Measurements from ENCODE around the gene ANKUB1.

The ANKUB1 gene

DNA sequence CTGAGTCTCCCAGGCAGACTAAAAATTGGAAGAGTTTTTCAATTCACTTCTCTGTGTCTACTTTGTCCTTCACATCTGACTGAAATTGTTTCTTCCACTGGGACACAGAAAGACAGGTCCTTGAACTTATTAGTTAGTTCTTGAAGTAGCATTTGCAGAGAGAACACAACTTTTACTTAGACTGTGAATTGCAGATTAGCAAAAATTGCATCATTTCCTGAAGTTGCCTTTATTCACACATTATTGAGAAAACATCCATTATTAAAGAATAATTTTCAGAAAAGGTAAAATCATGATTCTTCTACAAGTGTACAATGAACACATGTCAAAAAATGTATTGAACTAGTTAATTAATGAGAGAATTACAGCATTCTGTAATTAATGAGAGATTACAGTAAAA is 38.6 kb downstream of the ANKUB1 start:
- DNase-seq = no peak

DNA sequence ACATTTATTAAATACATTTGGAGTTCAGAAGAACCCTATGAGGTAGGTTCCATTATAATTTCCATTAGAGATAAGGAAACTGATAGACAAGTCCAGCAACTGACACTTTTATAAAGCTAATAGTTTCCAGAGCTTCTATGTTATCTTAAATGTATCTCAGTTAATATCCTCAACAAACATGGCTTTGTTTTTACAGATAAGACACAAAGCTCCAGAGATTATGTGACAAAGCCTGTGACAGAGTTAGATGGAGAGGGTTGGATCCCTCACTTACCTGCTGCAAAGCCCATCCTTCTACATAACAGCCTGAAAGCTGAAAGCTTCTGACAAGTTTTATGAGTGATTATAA is 39.6 kb downstream of the ANKUB1 start:
- DNase-seq = no peak

DNA sequence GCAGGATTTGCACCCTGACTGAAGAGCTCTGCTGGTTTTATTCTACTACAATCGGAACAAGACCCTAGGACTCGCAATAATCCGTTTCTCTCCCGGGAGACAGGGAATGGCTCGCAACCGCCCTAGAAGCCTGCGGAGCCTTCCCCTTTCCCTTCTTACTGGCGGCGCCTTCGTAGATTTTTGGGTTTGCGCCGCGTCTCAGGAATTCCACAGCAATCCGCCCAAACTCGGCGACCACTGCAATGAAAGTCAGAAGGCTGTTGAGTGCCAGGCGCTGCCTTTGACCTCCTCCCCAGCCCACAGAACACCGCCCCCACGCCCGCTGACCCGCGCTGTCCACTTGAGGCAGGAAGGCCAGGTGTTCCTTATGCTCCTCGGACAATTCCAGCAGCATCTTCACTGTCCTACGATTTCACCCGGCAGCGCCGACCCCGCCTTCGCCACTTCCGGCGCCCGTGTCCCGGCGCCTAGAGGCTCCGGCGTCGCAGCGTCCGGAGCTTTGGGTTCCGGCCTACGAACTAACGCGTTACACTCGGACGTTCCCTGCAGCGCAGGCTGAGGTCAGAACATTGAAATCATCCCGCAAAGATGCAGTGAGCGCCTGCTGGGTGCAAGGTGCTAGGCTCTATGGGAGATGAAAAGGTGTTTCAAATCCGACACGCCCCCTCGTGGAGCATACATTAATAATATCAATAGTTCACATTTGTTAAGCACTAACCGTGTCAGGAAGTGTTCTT is 40.1 kb downstream of the ANKUB1 start, which contains the start of gene COMMD2:
TSS of gene COMMD2 (minus strand) at position 439 of the 737 bp plus-strand sequence. CDS start at position 394, 45 bp downstream.
- peak; percentile 54 for DNase-seq

DNA sequence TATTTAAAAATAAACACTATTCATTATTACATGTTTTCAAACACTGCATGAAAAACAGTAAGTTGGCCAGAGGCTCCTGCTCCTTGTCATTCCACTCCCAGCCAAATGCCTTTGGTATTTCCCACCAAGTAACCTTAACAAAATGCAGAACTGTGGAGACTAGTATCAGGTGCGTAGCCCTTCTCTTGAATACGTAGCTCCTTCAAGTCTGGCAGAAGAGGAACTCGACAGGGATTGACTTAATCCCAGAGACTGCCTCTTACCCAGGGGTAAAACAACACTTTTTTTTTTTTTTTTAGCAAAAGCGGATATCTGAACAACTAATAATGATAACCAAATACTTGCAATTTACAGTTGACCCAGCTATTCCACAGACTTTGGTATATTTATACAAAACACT is 40.8 kb downstream of the ANKUB1 start:
- DNase-seq = no peak

DNA sequence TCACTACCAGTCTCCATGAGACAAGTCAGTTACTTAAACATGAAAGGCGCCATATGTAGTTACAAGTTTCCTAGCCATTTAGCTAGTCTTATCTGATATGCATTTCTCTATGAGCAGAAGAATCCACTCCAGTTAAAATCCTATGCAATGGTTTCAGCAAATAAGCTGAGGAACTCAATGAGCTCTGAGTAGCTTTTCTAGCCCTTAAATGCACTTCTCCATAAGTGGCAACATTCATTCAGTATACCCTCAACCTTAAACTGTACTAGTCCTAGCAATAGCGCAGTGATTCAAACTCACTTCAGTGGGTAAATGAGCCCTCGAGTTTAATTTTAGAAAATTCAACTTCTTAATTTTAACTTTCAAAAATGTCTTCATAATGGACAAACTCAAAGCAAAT is 47.7 kb downstream of the ANKUB1 start:
- DNase-seq = no peak

DNA sequence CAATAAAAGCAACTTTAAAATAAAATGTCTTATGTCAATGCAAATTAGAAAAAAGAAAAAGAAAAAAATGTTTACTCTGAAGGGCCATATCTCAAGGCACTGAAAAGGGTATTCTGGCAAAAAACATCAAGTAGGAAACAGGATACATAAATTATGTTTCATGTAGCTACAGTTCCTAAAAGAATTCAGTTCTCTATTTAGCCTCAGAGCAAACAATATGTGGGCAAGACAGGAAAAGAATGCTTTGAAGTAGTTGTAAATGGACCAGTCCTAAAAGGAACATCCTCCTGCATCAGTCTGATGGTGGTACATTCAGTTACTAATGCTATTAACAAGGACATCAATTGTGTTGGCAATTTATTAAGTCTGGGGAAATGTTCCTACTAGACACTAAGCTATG is 48.2 kb downstream of the ANKUB1 start:
- DNase-seq = no peak

DNA sequence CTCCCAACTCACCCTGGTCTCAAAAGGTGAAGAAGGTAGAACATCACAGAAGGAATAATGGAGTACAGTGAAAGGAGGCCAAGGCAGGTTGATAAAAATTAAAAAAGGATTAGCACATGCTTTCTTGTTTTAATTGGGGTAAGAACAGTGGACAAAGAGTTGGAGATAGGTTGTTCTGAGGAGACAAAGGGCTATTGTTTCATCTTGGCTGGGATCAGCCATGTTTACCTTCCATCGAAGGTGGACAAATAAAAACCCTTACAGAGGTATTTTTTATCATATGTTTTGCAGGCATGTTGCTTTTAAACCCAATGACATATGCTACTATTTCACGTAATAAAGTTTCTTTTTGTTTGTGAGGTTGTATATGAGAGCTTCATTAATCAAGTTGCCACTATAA is 53.0 kb downstream of the ANKUB1 start:
- DNase-seq = no peak

DNA sequence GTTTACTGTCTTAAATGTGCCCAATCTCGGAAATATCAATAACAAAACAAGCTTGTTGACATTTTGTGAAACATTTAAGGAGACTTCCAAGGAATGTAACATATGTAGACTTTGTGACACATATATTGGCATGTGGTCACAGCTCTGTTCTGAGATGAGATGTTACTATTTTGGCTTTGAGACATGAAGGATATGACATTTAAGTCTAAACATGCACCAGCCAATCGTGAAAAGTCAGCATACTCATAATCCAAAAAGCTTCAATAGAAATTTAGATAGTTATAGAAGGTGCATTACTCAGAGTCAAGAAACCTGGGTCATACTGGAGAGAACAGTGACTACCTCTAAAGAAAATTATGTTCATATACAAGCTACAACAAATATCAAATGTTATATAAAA is 53.5 kb downstream of the ANKUB1 start:
- DNase-seq = no peak

DNA sequence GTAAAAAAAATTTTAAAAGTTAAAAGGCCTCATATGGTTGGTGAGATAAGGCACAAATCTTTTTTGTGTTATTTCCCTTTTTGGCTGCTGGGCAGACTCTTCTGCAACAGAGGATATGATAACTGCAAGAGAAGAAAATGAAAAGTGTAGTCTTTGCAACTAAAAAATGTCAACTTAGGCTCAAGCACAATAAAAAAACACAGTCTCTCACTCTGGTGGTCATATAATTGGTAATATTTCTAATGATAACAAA is 55.5 kb downstream of the ANKUB1 start:
- no peak for DNase-seq

DNA sequence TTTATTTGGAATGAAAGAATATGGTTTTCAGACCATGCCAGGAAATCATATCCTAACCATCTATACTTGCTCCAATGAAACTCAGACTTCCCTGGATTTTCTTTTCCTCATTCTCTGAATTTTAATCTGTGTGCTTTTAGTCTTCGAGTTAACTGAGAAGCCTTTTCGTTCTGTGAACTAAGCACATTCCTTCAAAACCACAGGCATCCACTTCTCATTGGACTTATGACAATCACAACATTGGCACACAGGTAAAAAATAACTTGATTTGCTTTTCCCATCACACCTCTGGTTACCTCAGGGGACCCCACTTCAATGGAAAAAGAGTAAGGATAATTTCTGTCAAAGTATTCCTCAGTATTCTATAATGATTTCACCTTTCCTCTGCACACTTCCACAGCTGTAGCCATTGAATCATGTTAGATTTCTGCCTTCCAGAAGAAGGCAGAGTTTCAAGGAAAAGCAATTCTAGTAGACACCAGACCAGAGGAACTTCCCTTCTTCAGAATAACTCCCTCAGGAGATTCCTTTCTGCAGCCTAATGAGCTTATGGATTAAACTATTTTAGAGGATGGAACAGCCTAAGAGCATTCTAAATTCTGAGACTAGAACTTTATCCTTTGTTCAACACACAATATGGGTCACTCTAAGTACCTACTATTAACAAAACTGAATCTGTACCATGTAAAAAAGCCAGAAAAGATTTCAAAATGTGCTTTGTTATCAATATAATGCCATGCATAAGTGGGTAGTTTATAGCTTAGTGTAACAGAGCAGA is 56.0 kb downstream of the ANKUB1 start:
- DNase-seq = no peak

DNA sequence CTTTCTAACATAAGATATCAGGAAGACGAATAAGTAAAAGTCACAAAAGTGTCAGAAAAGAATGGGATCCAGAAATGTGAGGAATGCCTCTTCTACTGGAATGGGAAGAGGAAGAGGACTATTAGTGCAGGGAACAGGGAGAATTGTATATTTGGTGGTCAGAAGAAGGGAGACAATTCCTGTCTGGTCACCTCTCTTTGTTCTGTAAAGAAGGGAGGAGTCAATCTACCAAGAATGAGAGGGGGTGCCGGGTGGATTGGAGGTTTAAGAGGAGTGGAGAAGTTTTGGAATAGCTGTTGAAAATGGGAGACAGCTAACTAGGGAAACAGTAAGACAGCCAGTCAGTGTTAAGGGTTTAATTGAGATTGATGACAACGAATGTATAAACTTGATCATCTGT is 60.1 kb downstream of the ANKUB1 start:
- DNase-seq = no peak

DNA sequence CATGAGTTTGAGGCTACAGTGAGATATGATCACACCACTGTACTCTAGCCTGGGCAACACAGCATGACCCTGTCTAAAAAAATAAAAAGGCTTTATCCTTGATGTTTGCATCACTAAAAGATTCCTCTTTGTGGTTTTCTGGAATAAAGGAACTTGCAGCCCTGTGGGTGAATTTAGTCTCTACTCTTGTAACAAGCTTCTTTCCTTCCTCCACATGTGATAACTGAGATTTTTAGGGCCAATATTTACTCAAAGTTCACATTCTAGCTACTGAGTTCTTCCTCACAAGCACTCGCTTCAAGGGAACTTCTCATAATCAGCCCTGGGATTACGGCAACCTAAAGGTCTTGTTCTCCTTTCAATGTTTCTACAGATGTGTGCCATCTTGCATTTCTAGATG is 64.7 kb downstream of the ANKUB1 start:
- DNase-seq = no peak

DNA sequence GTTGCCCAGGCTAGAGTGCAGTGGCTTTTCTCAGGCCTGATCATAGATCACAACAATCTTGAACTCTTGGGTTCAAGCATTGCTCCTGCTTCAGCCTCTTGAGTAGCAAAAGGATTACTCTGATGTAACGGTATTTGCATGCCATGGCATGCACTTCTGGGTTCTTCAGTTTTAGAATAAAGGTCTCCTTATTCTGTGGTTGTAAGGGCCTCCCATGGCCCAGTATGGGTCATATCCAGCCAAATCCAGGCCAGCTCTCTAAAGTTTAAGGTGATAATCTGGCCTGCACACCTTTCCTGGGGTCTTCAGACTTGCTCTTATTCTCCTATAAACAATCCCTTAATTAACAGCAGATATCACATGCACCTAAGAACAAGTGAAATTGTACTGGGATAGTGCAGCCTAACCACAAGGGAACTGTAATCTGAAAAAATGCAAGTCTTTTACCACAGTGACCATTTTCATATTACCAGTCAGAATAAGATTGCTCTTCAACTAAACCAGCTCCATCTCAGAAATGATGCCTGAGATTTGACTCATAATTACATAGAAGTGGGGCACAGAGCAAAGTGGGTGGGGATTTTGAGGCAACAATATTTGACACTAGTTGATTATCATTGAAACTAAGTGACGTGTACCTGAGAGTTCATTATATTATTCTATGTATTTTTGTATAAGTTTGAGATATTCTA is 65.5 kb downstream of the ANKUB1 start:
- no peak for DNase-seq

DNA sequence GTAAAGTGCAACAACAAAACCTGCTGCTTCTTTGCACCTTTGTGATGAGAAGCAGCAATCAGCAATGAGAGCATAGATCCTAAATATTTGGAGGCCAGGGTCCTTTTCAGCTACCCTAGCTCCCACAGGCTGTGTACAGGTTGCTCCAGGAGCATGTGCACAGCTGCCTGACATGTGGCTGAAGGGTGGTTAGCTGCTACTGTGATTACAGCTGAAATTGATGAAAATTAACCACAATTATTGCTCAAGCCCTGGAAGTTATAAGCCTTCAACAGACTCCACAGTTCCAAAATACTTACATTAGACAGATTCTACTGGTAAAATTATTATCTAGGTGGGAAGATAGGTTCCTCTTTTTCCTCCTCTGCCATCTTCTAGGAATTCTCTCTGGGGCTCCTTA is 68.6 kb downstream of the ANKUB1 start:
- no peak for DNase-seq

DNA sequence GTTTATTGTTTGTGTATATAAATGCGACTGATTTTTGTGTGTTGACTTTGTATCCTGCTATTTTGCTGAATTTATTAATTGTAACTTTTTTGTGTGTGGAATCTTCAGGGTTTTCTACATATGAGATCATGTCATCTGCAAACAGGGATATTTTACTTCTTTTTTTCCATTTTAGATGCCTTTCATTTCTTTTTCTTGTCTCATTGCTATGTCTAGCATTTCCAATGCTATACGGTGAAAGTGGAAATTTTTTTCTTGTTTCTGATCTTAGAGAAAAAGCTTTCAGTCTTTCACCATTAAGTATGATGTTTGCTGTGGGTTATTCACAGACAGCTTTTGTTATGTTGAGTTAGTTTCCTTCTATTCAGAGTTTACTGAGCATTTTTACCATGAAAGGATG is 71.4 kb downstream of the ANKUB1 start:
- no peak for DNase-seq

DNA sequence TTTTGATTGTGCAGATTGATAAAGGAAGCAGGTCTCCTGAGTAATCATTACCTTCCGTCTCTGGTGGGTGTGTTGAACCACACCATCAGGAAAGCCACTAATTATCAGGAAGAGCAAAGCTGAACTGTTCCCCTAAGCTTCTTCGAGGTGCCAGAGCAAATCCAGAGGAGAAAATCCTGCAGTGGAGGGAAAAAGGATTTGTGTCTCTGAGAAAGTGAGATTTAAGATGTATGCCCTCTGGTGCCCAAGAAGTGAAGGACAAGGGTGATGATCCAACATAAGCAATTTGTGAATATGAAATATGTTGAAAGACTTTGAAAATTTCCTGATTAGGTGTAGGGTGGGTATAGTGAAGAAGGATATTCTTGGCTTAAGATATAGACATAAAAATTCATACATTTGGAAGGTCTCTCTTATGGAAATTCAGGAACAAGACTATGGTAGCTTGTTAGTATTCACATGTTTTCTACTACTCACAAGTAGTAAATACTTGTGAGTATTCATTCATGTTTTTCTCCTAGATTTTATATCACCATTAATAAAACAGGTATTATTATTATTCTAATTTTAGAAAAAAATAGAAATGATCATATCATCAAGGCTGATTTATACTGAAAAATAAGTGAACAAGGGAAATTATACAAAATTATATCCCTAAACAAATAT is 74.8 kb downstream of the ANKUB1 start:
- DNase-seq = peak; percentile 2

DNA sequence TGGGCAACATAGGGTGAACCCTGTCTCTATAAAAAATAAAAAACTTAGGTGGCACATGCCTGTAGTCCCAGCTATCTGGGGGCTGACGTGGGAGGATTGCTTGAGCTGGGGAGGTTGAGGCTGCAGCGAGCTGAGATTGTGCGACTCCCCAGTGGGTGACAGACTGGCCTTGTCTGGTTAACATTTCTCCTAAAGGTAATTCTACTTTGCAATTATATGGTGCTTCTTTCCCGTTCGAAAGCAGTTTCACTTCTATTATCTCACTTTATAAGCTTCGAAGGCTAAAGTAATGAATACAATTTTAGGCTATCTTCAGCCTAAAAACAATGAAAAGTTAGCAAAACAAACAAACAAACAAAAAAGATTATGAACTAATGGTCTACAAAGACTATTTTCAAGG is 75.4 kb downstream of the ANKUB1 start:
- no peak for DNase-seq

DNA sequence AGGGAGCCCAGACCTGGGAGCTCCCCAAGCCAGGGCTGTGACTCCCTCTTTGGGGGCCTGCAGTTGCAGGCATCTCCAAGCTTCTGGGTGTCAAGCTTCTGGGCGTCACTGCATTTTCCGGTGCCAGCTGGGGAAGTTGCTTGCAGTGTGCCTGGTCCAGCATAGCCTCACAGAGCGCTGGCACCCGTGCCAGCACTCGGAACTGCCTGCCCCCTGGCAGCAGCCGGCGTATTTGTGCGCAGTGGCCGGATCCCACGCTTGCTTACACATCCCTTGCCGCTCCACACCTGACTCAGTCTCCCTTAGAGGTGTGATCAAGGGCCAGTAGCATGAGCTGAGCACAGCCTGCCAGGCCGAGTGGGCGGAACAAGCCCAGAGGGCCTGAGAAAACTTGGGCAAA is 77.1 kb downstream of the ANKUB1 start:
- no peak for DNase-seq

DNA sequence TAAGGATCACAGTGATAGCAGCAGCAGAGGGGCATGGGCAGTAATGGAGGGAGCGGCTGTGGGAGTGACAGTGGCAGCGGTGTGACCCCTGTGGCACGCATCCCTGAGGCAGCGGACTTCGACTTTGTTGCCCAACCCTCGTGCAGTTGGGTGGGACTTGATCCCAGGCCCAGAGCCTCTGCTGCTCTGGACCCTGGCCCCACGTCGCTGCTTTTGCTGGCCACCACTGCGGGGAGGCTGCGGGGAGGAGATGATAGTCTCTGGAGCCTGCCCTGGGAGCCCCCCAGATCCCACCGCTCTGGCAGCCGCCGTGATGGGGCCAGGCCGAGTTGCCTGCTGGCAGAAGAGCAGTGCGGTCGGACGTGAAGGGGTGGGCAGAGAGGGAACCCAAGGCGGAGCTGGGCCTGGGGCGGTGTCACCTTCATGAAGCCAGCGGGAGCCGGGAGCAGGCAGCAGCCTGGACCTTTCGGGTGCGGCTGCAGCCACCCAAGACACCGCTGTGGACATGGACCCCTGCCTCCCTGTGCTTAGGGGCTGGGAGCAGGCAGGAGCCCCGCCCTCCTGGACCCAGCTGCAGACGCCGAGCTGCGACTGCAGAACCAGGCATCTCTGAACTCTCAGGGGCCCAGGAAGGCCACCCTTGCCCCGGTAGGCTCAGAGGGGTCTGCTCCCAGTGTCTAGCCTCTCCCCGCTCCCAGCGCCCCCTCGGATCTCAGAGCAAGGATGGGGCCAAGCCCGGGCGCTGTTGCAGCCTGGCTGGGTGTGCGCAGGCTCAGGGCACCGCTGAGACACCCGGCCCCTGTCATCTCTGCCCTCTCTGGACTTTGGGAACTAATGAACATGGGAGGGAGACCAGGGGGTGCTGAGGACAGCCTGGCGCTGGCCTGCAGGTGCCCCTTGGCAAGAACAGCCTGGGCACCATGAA is 78.4 kb downstream of the ANKUB1 start:
- no peak for DNase-seq
